B cell (primary cell): ENCODE measurements around the gene POFUT2. TPM values are rescaled to one million over a fixed set of nuclear protein-coding genes. Genes with fewer than 3 reads are reported as not detected.

Experiments
- ATAC-seq: fragments of 200-7000 bp; cut with Tn5 transposase; one replicate; pipeline ENCODE4 v1.10.0; 2021; ENCODE audit warnings: low read depth, mild to moderate bottlenecking, moderate number of reproducible peaks, moderate library complexity
- CTCF ChIA-PET: fragments of 350-600 bp; sonication (Branson Sonifier 250); formaldehyde crosslinking; loops from one replicate; lab custom pipeline; 2021; ENCODE audit warnings: antibody characterized with exemption, inconsistent platforms; lab: Charles Lee
- POLR2A ChIA-PET: fragments of 350-600 bp; sonication (Branson Sonifier 250); formaldehyde crosslinking; loops from one replicate; lab custom pipeline; 2021; ENCODE audit warnings: antibody characterized with exemption; lab: Charles Lee
- DNase-seq: peaks from one replicate; pipeline ENCODE4 v3.0.0; 2013
- H2AFZ ChIP-seq: 2 replicates; pipeline ENCODE4 v1.6.1; 2012; ENCODE audit warnings: mild to moderate bottlenecking, low read depth, low read length; ENCODE audit not compliant: insufficient read depth, poor library complexity, severe bottlenecking
- H3K27ac ChIP-seq, 2 donors: 1 replicate in 1 of 2; 2 replicates in 1 of 2; pipeline ENCODE4 v1.5.1; 2012 to 2013; ENCODE audit warnings: low read length in 2 of 2, mild to moderate bottlenecking in 2 of 2, moderate library complexity in 1 of 2
- H3K27me3 ChIP-seq, 4 experiments: fragments of 200-600 bp in 1 of 4; sonication (generic) in 1 of 4; replicated peaks in 1 of 4; 1 replicate in 2 of 4; 2 replicates in 2 of 4; pipeline versions ENCODE4 v1.6.1 to v1.7.0; 2013 to 2016; ENCODE audit warnings: low read length in 3 of 4, mild to moderate bottlenecking in 2 of 4, mixed read lengths in 1 of 4, moderate library complexity in 1 of 4; ENCODE audit not compliant: insufficient read depth in 4 of 4, control insufficient read depth in 3 of 4; ENCODE audit errors: control extremely low read depth in 1 of 4
- H3K36me3 ChIP-seq, 2 experiments: replicated peaks in 1 of 2; 1 replicate in 1 of 2; 2 replicates in 1 of 2; pipeline versions ENCODE4 v1.6.1 to v1.7.1; 2013; ENCODE audit warnings: low read length in 1 of 2; ENCODE audit not compliant: insufficient read depth in 2 of 2, control insufficient read depth in 1 of 2; ENCODE audit errors: control extremely low read depth in 1 of 2, extremely low read depth in 1 of 2
- H3K4me1 ChIP-seq, 2 donors: fragments of 200-600 bp in 1 of 2; sonication (generic) in 1 of 2; 1 replicate in 1 of 2; 2 replicates in 1 of 2; pipeline versions ENCODE4 v1.5.1 to v1.6.1; 2013 to 2017; ENCODE audit warnings: low read length in 2 of 2; ENCODE audit not compliant: control insufficient read depth in 2 of 2, insufficient read depth in 2 of 2
- H3K4me2 ChIP-seq: replicated peaks from 2 replicates; pipeline ENCODE3; 2012; ENCODE audit warnings: mild to moderate bottlenecking, low read depth, low read length; ENCODE audit not compliant: poor library complexity, severe bottlenecking
- H3K4me3 ChIP-seq, 5 experiments: fragments of 200-600 bp in 1 of 5; sonication (generic) in 1 of 5; 1 replicate in 3 of 5; 2 replicates in 2 of 5; pipeline versions ENCODE4 v1.5.1 to v1.7.0; 2011 to 2016; ENCODE audit warnings: low read length in 4 of 5, mild to moderate bottlenecking in 4 of 5, low read depth in 2 of 5, control low read depth in 1 of 5, moderate library complexity in 1 of 5; ENCODE audit not compliant: insufficient read depth in 1 of 5; ENCODE audit errors: control extremely low read depth in 1 of 5, extremely low read depth in 1 of 5
- H3K79me2 ChIP-seq: fragments of 200-600 bp; sonication (generic); one replicate; pipeline ENCODE4 v1.6.0; 2016; ENCODE audit warnings: low read length; ENCODE audit not compliant: control insufficient read depth, insufficient read depth
- H3K9ac ChIP-seq: fragments of 200-600 bp; sonication (generic); 2 replicates; pipeline ENCODE4 v1.6.1; 2017; ENCODE audit warnings: mild to moderate bottlenecking, low read length, moderate library complexity
- H3K9me3 ChIP-seq, 3 donors: one replicate each; pipeline versions ENCODE4 v1.6.1 to v1.7.1; 2013; ENCODE audit warnings: low read length in 2 of 3; ENCODE audit not compliant: control insufficient read depth in 2 of 3, insufficient read depth in 1 of 3; ENCODE audit errors: control extremely low read depth in 1 of 3
- H4K20me1 ChIP-seq: 2 replicates; pipeline ENCODE4 v1.6.0; 2012; ENCODE audit warnings: mild to moderate bottlenecking, low read length; ENCODE audit not compliant: insufficient read depth, control insufficient read depth, poor library complexity, severe bottlenecking
- H3K27ac Mint-ChIP-seq: one replicate; pipeline ENCODE4 v1.8.0; 2021; ENCODE audit warnings: mixed read lengths
- H3K27me3 Mint-ChIP-seq: one replicate; pipeline ENCODE4 v1.8.0; 2021; ENCODE audit warnings: mixed read lengths
- H3K4me1 Mint-ChIP-seq: one replicate; pipeline ENCODE4 v1.8.0; 2021; ENCODE audit warnings: mixed read lengths
- H3K4me3 Mint-ChIP-seq: one replicate; pipeline ENCODE4 v1.8.0; 2021; ENCODE audit warnings: mixed read lengths
- H3K9me3 Mint-ChIP-seq: one replicate; pipeline ENCODE4 v1.8.0; 2022; ENCODE audit warnings: mixed read lengths; ENCODE audit not compliant: insufficient read depth
- CTCF ChIP-seq: fragments of 200-600 bp; IDR thresholded peaks from one replicate; pipeline ENCODE4 v1.8.0; 2022; ENCODE audit warnings: antibody characterized with exemption, mild to moderate bottlenecking
- EZH2 ChIP-seq: IDR thresholded peaks from 2 replicates; pipeline ENCODE4 v1.6.1; 2012; ENCODE audit warnings: borderline replicate concordance, low read depth, mild to moderate bottlenecking, moderate library complexity, low read length; ENCODE audit not compliant: insufficient read depth, poor library complexity, severe bottlenecking
- WGBS: methylation state at CpG from one replicate; pipeline ENCODE4 v1.1.5; 2013; ENCODE audit warnings: missing lambda C conversion rate; ENCODE audit not compliant: insufficient coverage; 5-methylcytosine and 5-hydroxymethylcytosine counted together
- intact Hi-C: fragments of 100-400 bp; cut with micrococcal nuclease; formaldehyde crosslinking; loops from one replicate; pipeline ENCODE4 v1.10.0; 2022
- polyA plus RNA-seq: library from polyadenylated mRNA; depleted of rRNA; stranded (reverse); fragments of >200 nt; gene quantifications from 2 replicates; pipeline ENCODE4 v1.2.3, GENCODE V29; 2012
- total RNA-seq, 2 donors: library from RNA; stranded (reverse); fragments of 120-200 nt in 1 of 2; gene quantifications; 1 replicate in 1 of 2; 2 replicates in 1 of 2; pipeline versions ENCODE4 v1.2.3 to v1.2.4, GENCODE V29; 2013 to 2022

POFUT2 gene
- total and polyA plus RNA-seq, 2 donors (not counting 1 experiment from before 2014, with no cell fraction given): 38.3 to 41.8 TPM

DNA sequence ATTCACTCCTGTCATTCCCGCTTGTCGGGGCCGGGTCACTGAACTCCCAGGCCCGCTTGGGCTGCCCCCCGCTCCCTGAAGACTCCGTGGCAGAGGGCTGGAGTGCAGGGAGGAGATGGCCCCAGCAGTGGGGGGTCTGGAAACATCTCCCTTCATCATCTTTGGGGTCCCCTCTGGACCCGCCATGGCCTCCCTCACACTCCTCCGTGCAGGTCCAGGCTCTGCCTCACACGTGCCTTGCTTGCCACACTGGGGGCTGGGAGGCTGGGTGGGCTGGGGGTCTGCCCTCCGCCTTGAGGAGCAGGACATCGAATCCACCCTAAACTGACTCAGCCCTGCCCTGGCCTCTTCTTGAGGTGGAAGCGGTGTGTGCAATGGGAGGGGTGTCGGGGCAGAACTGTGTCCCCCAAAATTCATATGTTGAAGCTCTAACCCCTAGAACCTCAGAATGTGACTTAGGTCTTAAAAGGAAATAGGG lies 35.2 kb downstream of the POFUT2 start:
- intact Hi-C loops: no loop called here
- no peaks in the 10 kb centered on the region for H4K20me1 ChIP-seq
- no CpG with 5 or more reads among the region's 13 CpGs for whole genome bisulfite sequencing
- ATAC-seq (no peak), DNase-seq (no peak)
- TF ChIP-seq EZH2 (no peak), CTCF (no peak)
- ChIA-PET CTCF (no interaction called here), POLR2A (no interaction called here)
- H3K9me3 ChIP-seq: peaks cover 0 to 10% (median 0%) of the 10 kb centered on the region in 3 donors
- H3K9ac ChIP-seq: no peak overlapping the region
- peaks cover 5% of the 10 kb centered on the region for H3K4me1 Mint-ChIP-seq
- no peak overlapping the region for H3K4me3 Mint-ChIP-seq
- no peak overlapping the region for H3K4me2 ChIP-seq
- peaks cover 0 to 15% (median 4%) of the 10 kb centered on the region in 4 experiments for H3K27me3 ChIP-seq
- peaks cover 17% of the 10 kb centered on the region for H3K27me3 Mint-ChIP-seq
- no peaks in the 10 kb centered on the region for H3K9me3 Mint-ChIP-seq
- peaks cover 6 to 15% of the 10 kb centered on the region in 2 donors for H3K4me1 ChIP-seq
- H3K36me3 ChIP-seq: no peaks in the 10 kb centered on the region
- no peak overlapping the region for H3K4me3 ChIP-seq
- no peaks in the 10 kb centered on the region for H3K79me2 ChIP-seq
- no peak overlapping the region for H2AFZ ChIP-seq
- no peak overlapping the region for H3K27ac ChIP-seq
- H3K27ac Mint-ChIP-seq: no peak overlapping the region

GRCh38 chr21:45251635-45252447 lies 35.9 kb downstream of the POFUT2 start:
- Histone ChIP-seq H3K79me2 (no peaks in the 10 kb centered on the region), H3K4me3 (no peak overlapping the region), H3K36me3 (no peaks in the 10 kb centered on the region), H3K27me3 (peaks cover 0 to 15% (median 4%) of the 10 kb centered on the region in 4 experiments), H3K4me2 (no peak overlapping the region), H3K27ac (no peak overlapping the region), H2AFZ (no peak overlapping the region), H3K9me3 (peaks cover 0 to 10% (median 0%) of the 10 kb centered on the region in 3 donors), H3K4me1 (peaks cover 3 to 11% of the 10 kb centered on the region in 2 donors), H4K20me1 (no peaks in the 10 kb centered on the region), H3K9ac (no peak overlapping the region)
- Mint-ChIP-seq H3K27ac (no peak overlapping the region), H3K4me3 (no peak overlapping the region), H3K9me3 (no peaks in the 10 kb centered on the region), H3K4me1 (peaks cover 5% of the 10 kb centered on the region), H3K27me3 (peaks cover 19% of the 10 kb centered on the region)
- intact Hi-C loops: no loop called here
- TF ChIP-seq EZH2 (no peak), CTCF (no peak)
- ATAC-seq (no peak), DNase-seq (no peak)
- ChIA-PET CTCF (no interaction called here), POLR2A (no interaction called here)
- 95% methylated on average over 26 of the region's 28 CpGs for WGBS
